Endodermal cell (in vitro differentiated cells): ENCODE data around the gene KIF1A. TPM values are rescaled to one million over a fixed set of nuclear protein-coding genes. Genes with fewer than 3 reads are reported as not detected.

Experiments
- DNase-seq: peaks from one replicate; pipeline ENCODE4 v3.0.0-alpha.2; 2017
- H3K27ac ChIP-seq: 2 replicates; pipeline ENCODE4 v1.5.1; 2013; ENCODE audit warnings: mild to moderate bottlenecking, low read depth, low read length, moderate library complexity
- H3K27me3 ChIP-seq: 2 replicates; pipeline ENCODE4 v1.6.1; 2013; ENCODE audit warnings: mild to moderate bottlenecking, low read length, moderate library complexity; ENCODE audit not compliant: insufficient read depth, control insufficient read depth, poor library complexity, severe bottlenecking
- H3K36me3 ChIP-seq: 2 replicates; pipeline ENCODE4 v1.7.0; 2013; ENCODE audit warnings: mild to moderate bottlenecking, low read length, moderate library complexity; ENCODE audit not compliant: control insufficient read depth, insufficient read depth
- H3K4me1 ChIP-seq: one replicate; pipeline ENCODE4 v1.7.0; 2013; ENCODE audit warnings: low read length; ENCODE audit not compliant: control insufficient read depth, insufficient read depth
- H3K4me3 ChIP-seq: 2 replicates; pipeline ENCODE4 v1.5.1; 2013; ENCODE audit warnings: mild to moderate bottlenecking, low read length, moderate library complexity
- H3K9ac ChIP-seq: 2 replicates; pipeline ENCODE4 v1.6.1; 2013; ENCODE audit warnings: mild to moderate bottlenecking, low read length, moderate library complexity; ENCODE audit not compliant: poor library complexity, severe bottlenecking; ENCODE audit errors: extremely low read depth
- H3K9me3 ChIP-seq: 2 replicates; pipeline ENCODE4 v1.6.1; 2013; ENCODE audit warnings: mild to moderate bottlenecking, low read length, moderate library complexity; ENCODE audit not compliant: control insufficient read depth
- H3K27ac Mint-ChIP-seq: 2 replicates; pipeline ENCODE4 v1.8.0; 2020; ENCODE audit warnings: mixed read lengths
- H3K27me3 Mint-ChIP-seq: 2 replicates; pipeline ENCODE4 v1.8.0; 2021; ENCODE audit warnings: mild to moderate bottlenecking, mixed read lengths; ENCODE audit not compliant: insufficient read depth
- H3K36me3 Mint-ChIP-seq: 2 replicates; pipeline ENCODE4 v1.8.0; 2020; ENCODE audit warnings: low read depth, mixed read lengths
- H3K4me1 Mint-ChIP-seq: 2 replicates; pipeline ENCODE4 v1.8.0; 2020; ENCODE audit warnings: mixed read lengths
- H3K4me3 Mint-ChIP-seq: 2 replicates; pipeline ENCODE4 v1.8.0; 2020; ENCODE audit warnings: mild to moderate bottlenecking, moderate library complexity, mixed read lengths
- H3K9me3 Mint-ChIP-seq: 2 replicates; pipeline ENCODE4 v1.8.0; 2020; ENCODE audit warnings: mild to moderate bottlenecking, mixed read lengths
- CTCF ChIP-seq: fragments of 200-600 bp; sonication (generic); conservative IDR thresholded peaks from 2 replicates; pipeline ENCODE4 v1.5.0; 2021; ENCODE audit warnings: antibody characterized with exemption, mild to moderate bottlenecking
- WGBS, 2 experiments: methylation state at CpG; one replicate each; pipeline versions ENCODE4 v1.1.5 to v1.1.7; 2013; ENCODE audit warnings: missing lambda C conversion rate in 2 of 2, mixed read lengths in 1 of 2; ENCODE audit not compliant: insufficient coverage in 1 of 2, insufficient read length in 1 of 2; 5-methylcytosine and 5-hydroxymethylcytosine counted together
- total RNA-seq, 2 donors: library from RNA; stranded (reverse); fragmentation: NEBNext Ultra II Directional in 1 of 2; extraction: Animal tissue kit (Norgen Biotek cat#: 25700) in 1 of 2; gene quantifications; 2 replicates in 1 of 2; 3 replicates in 1 of 2; pipeline ENCODE4 v1.2.1, GENCODE V29; 2021

The KIF1A gene
- total RNA-seq, 2 donors from 2014 or later, result 58.8 to 83.1 TPM

DNA sequence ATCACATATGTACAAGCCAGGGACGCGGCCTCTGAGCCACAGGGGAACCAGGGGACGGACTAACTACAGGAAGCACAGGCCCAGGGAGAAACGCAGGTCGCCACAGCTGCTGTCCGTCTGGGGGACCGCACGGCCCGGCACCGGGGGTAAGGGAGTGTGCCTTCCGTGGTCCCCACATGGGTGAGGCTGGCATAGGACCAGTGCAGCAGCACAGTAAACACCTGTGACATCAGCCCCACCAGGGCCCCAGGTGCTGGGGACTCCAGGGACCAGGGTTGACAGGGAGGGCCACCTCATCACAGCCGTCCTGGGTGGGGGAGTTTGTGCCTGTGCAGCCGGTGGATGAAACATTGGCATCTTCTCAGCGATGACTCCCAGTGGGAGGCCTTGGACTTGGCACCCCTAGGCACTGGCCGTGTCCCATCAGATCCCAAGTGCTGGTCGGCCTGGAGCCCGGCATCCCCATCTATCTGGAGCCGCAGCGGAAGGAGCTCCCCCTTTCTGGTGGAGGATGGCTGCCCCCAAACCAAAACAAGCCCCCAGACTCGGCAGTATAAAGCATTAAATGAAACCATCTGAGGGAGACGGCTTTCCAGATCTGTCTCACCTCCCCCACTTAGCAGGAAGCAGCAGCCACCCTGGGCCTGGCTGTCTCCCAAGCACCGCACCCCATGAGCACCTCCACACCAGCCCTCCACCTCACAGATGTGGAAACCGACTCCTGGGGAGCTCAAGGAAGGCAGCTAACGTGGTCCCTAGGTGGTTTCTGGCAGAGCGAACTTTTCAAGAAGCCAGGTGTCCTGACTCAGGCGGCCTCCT is 105.9 kb downstream of the KIF1A start:
- no peaks in the 10 kb centered on the region for H3K9me3 ChIP-seq
- TF ChIP-seq CTCF, result no peak
- no peaks in the 10 kb centered on the region for H3K36me3 ChIP-seq
- DNase-seq, result no peak
- no peak overlapping the region for H3K4me3 ChIP-seq
- Mint-ChIP-seq H3K4me1 (no peaks in the 10 kb centered on the region), H3K27me3 (no peaks in the 10 kb centered on the region), H3K36me3 (no peaks in the 10 kb centered on the region), H3K27ac (peak overlapping the region; percentile 40), H3K9me3 (no peaks in the 10 kb centered on the region), H3K4me3 (no peak overlapping the region)
- no peak overlapping the region for H3K27ac ChIP-seq
- H3K4me1 ChIP-seq, result no peaks in the 10 kb centered on the region
- no peaks in the 10 kb centered on the region for H3K27me3 ChIP-seq
- no peak overlapping the region for H3K9ac ChIP-seq
- 94 to 95% methylated on average over 16 to 26 of the region's 26 CpGs for WGBS, 2 experiments

GRCh38 chr2:240713071-240713927 is 106.7 kb downstream of the KIF1A start:
- 91 to 94% methylated on average over 17 to 25 of the region's 25 CpGs for WGBS, 2 experiments
- H3K9me3 Mint-ChIP-seq, result no peaks in the 10 kb centered on the region
- no peaks in the 10 kb centered on the region for H3K27me3 Mint-ChIP-seq
- Histone ChIP-seq H3K27ac (no peak overlapping the region), H3K36me3 (no peaks in the 10 kb centered on the region), H3K4me3 (no peak overlapping the region), H3K9ac (no peak overlapping the region), H3K9me3 (no peaks in the 10 kb centered on the region), H3K27me3 (no peaks in the 10 kb centered on the region), H3K4me1 (no peaks in the 10 kb centered on the region)
- no peaks in the 10 kb centered on the region for H3K4me1 Mint-ChIP-seq
- DNase-seq, result no peak
- no peak overlapping the region for H3K4me3 Mint-ChIP-seq
- H3K36me3 Mint-ChIP-seq, result no peaks in the 10 kb centered on the region
- peak overlapping the region; percentile 40 for H3K27ac Mint-ChIP-seq
- TF ChIP-seq CTCF, result no peak

DNA sequence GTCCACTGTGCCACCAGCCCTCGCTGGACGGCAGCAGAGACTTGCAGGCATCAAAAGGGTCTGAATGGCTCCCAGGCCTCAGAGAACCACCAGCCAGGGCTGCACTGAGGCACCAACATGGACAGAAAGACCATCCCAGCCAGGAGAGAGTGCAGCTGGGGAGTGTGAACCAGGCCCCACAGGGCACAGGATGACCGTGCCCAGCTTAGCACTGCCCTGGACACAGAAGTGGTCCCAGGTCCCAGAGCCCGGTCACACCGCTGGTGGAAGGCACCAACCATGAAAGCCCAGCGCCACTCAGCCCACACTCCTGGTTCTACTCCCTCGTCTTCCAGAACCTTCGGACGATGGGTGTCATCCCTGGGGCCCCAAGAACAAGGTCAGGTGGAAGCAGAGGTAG is 107.9 kb downstream of the KIF1A start:
- H3K9ac ChIP-seq, result no peak overlapping the region
- 91 to 96% methylated on average over 9 of the region's 9 CpGs for WGBS, 2 experiments
- no peaks in the 10 kb centered on the region for H3K27me3 Mint-ChIP-seq
- H3K27me3 ChIP-seq, result no peaks in the 10 kb centered on the region
- H3K9me3 Mint-ChIP-seq, result no peaks in the 10 kb centered on the region
- H3K4me1 ChIP-seq, result no peaks in the 10 kb centered on the region
- H3K27ac Mint-ChIP-seq, result no peak overlapping the region
- H3K27ac ChIP-seq, result no peak overlapping the region
- H3K36me3 Mint-ChIP-seq, result no peaks in the 10 kb centered on the region
- H3K4me3 ChIP-seq, result no peak overlapping the region
- no peaks in the 10 kb centered on the region for H3K36me3 ChIP-seq
- no peak for TF ChIP-seq CTCF
- H3K9me3 ChIP-seq, result no peaks in the 10 kb centered on the region
- H3K4me3 Mint-ChIP-seq, result no peak overlapping the region
- no peak for DNase-seq
- no peaks in the 10 kb centered on the region for H3K4me1 Mint-ChIP-seq
